HepG2 (cell line): ENCODE results near the gene ATP2B2. TPM values are rescaled to one million over a fixed set of nuclear protein-coding genes. Genes with fewer than 3 reads are reported as not detected.

Source experiments
- CEBPG ChIP-seq: IDR thresholded peaks from 2 replicates; pipeline ENCODE4 v1.6.1; 2016
- ELF1 ChIP-seq: sonication (generic); formaldehyde crosslinking; IDR thresholded peaks from 2 replicates; pipeline ENCODE4 v1.4.0; 2020; ENCODE audit warnings: missing genetic modification reagents
- GATAD2A ChIP-seq: IDR thresholded peaks from 2 replicates; pipeline ENCODE4 v1.6.1; 2016
- GFI1 ChIP-seq: sonication (generic); formaldehyde crosslinking; IDR thresholded peaks from 2 replicates; pipeline ENCODE4 v1.5.0; 2020; ENCODE audit warnings: missing genetic modification reagents, mild to moderate bottlenecking, borderline replicate concordance
- HIVEP1 ChIP-seq: sonication (generic); formaldehyde crosslinking; IDR thresholded peaks from 2 replicates; pipeline ENCODE4 v1.4.0; 2020; ENCODE audit warnings: mild to moderate bottlenecking, missing genetic modification reagents
- NFATC3 ChIP-seq: sonication (generic); formaldehyde crosslinking; IDR thresholded peaks from 2 replicates; pipeline ENCODE4 v1.5.1; 2020; ENCODE audit warnings: mild to moderate bottlenecking, missing genetic modification reagents
- NFYB ChIP-seq: sonication (generic); formaldehyde crosslinking; IDR thresholded peaks from 2 replicates; pipeline ENCODE4 v1.4.0; 2020; ENCODE audit warnings: missing genetic modification reagents
- NKX3-1 ChIP-seq: sonication (generic); formaldehyde crosslinking; IDR thresholded peaks from 2 replicates; pipeline ENCODE4 v1.5.0; 2020; ENCODE audit warnings: missing genetic modification reagents
- RBM22 ChIP-seq: fragments of 200-400 bp; formaldehyde crosslinking; optimal IDR thresholded peaks from 2 replicates; pipeline ENCODE3; 2017; ENCODE audit warnings: mild to moderate bottlenecking, low read length, moderate library complexity
- SIN3A ChIP-seq: IDR thresholded peaks from 2 replicates; pipeline ENCODE4 v1.6.1; 2011; ENCODE audit warnings: low read depth, mild to moderate bottlenecking, control low read depth, low read length, borderline replicate concordance
- TFDP1 ChIP-seq: IDR thresholded peaks from 2 replicates; pipeline ENCODE4 v1.6.1; 2016; ENCODE audit warnings: missing compliant biosample characterization, missing genetic modification reagents, borderline replicate concordance
- TOPORS ChIP-seq: sonication (generic); formaldehyde crosslinking; IDR thresholded peaks from 2 replicates; pipeline ENCODE4 v1.8.0; 2023; ENCODE audit warnings: mild to moderate bottlenecking, missing genetic modification reagents
- ZBTB3 ChIP-seq: sonication (generic); formaldehyde crosslinking; IDR thresholded peaks from 2 replicates; pipeline ENCODE4 v1.4.0; 2020; ENCODE audit warnings: low read depth, mild to moderate bottlenecking, moderate library complexity, missing genetic modification reagents, borderline replicate concordance
- ZBTB46 ChIP-seq: sonication (generic); formaldehyde crosslinking; IDR thresholded peaks from 2 replicates; pipeline ENCODE4 v1.4.0; 2020; ENCODE audit warnings: mild to moderate bottlenecking, missing genetic modification reagents, borderline replicate concordance
- ZC3H4 ChIP-seq: sonication (generic); formaldehyde crosslinking; IDR thresholded peaks from 2 replicates; pipeline ENCODE4 v1.4.0; 2020; ENCODE audit warnings: missing genetic modification reagents, borderline replicate concordance
- ZNF12 ChIP-seq: sonication (generic); formaldehyde crosslinking; IDR thresholded peaks from 2 replicates; pipeline ENCODE4 v1.5.0; 2020; ENCODE audit warnings: missing genetic modification reagents
- ZNF17 ChIP-seq: sonication (generic); formaldehyde crosslinking; IDR thresholded peaks from 2 replicates; pipeline ENCODE4 v1.5.0; 2020; ENCODE audit warnings: mild to moderate bottlenecking, missing genetic modification reagents
- ZNF280B ChIP-seq: sonication (generic); formaldehyde crosslinking; IDR thresholded peaks from 2 replicates; pipeline ENCODE4 v1.5.0; 2020; ENCODE audit warnings: missing genetic modification reagents, mild to moderate bottlenecking, borderline replicate concordance
- ZNF33A ChIP-seq: sonication (generic); formaldehyde crosslinking; IDR thresholded peaks from 2 replicates; pipeline ENCODE4 v1.5.1; 2020; ENCODE audit warnings: missing genetic modification reagents, mild to moderate bottlenecking, moderate library complexity, borderline replicate concordance
- ZNF577 ChIP-seq: sonication (generic); formaldehyde crosslinking; IDR thresholded peaks from 2 replicates; pipeline ENCODE4 v1.4.0; 2020; ENCODE audit warnings: mild to moderate bottlenecking, low read depth, missing genetic modification reagents, borderline replicate concordance
- ZXDC ChIP-seq: sonication (generic); formaldehyde crosslinking; IDR thresholded peaks from 2 replicates; pipeline ENCODE4 v1.5.0; 2020; ENCODE audit warnings: mild to moderate bottlenecking, missing genetic modification reagents
- polyA plus RNA-seq, 8 experiments: library from polyadenylated mRNA; depleted of rRNA in 3 of 8; stranded (reverse) in 7 of 8; unstranded in 1 of 8; fragments of >200 nt; fragmentation: Illumina TruSeq in 4 of 8; extraction: Trizol in 4 of 8; gene quantifications; 2 replicates each; pipeline versions ENCODE4 v1.2.1 to v1.2.3, GENCODE V29; 2011 to 2016; ENCODE audit warnings: low read depth in 4 of 8, missing spikeins in 1 of 8, mixed read lengths in 1 of 8; ENCODE audit not compliant: insufficient read depth in 1 of 8
- total RNA-seq, 5 experiments: library from RNA; depleted of rRNA; stranded (reverse); fragments of >200 nt; fragmentation: Illumina TruSeq; extraction: Trizol; gene quantifications; 2 replicates each; pipeline ENCODE4 v1.2.3, GENCODE V29; 2016; ENCODE audit warnings: low read depth in 1 of 5

ATP2B2 gene
- total and polyA plus RNA-seq, 2 of the 13 experiments (the other 11 are each of a cell fraction or from before 2014, with no cell fraction given), result 1.5 to 2.3 TPM

GRCh38 chr3:10508619-10509260 lies 3.4 kb upstream of the ATP2B2 start (continued):
- TF ChIP-seq ZNF12 (CRISPR knock-in tag), result peak; percentile 87
- TF ChIP-seq NFYB (CRISPR knock-in tag), result no peak
- TF ChIP-seq TOPORS (CRISPR knock-in tag), result peak; percentile 81; the same call in 1 of the 2 replicates
- TF ChIP-seq HIVEP1 (CRISPR knock-in tag), result peak; percentile 96
- TF ChIP-seq ZNF17 (CRISPR knock-in tag), result no peak
- TF ChIP-seq CEBPG (CRISPR knock-in tag), result peak; percentile 98
- no peak for TF ChIP-seq ZNF577 (CRISPR knock-in tag)
- TF ChIP-seq ELF1 (CRISPR knock-in tag), result peak; percentile 80
- peak; percentile 88 for TF ChIP-seq SIN3A
- TF ChIP-seq ZBTB46 (CRISPR knock-in tag), result 0 out of 2 replicates have a peak, but pooled peaks have one; percentile 81
- TF ChIP-seq TFDP1, result peak; percentile 34; the same call in 1 of the 2 replicates
- peak; percentile 87 for TF ChIP-seq GFI1
- peak; percentile 99 for TF ChIP-seq GATAD2A
- TF ChIP-seq NKX3-1 (CRISPR knock-in tag), result no peak
- no peak for TF ChIP-seq NFATC3 (CRISPR knock-in tag)
- TF ChIP-seq ZNF33A (CRISPR knock-in tag), result no peak
- TF ChIP-seq RBM22, result no peak
- peak; percentile 90; the same call in 1 of the 2 replicates for TF ChIP-seq ZXDC (CRISPR knock-in tag)
- peak; percentile 86; the same call in 1 of the 2 replicates for TF ChIP-seq ZBTB3 (CRISPR knock-in tag)
- no peak for TF ChIP-seq ZC3H4 (CRISPR knock-in tag)
- no peak for TF ChIP-seq ZNF280B (CRISPR knock-in tag)
